SK-N-SH (cell line): ENCODE data around the gene COPE. TPM values are rescaled to one million over a fixed set of nuclear protein-coding genes. Genes with fewer than 3 reads are reported as not detected.

Source experiments
- CTCF ChIA-PET: fragments of 300-600, 350-600 bp; formaldehyde crosslinking; extraction: SDS; loops from one replicate; lab custom pipeline; 2021; lab: Yijun Ruan, JAX
- POLR2A ChIA-PET: fragments of 350-600 bp; sonication (Branson Sonifier 250); formaldehyde crosslinking; extraction: SDS; loops from one replicate; lab custom pipeline; 2020; ENCODE audit warnings: antibody characterized with exemption, inconsistent platforms; lab: Yijun Ruan, JAX
- DNase-seq: peaks from one replicate; pipeline ENCODE4 v3.0.0; 2012
- H2AFZ ChIP-seq: fragments of 200-600 bp; sonication (generic); 2 replicates; pipeline ENCODE4 v1.8.1; 2016; ENCODE audit warnings: antibody characterized with exemption, mild to moderate bottlenecking, low read depth
- H3F3A ChIP-seq: fragments of 200-600 bp; sonication (generic); replicated peaks from 2 replicates; pipeline ENCODE3; 2016; ENCODE audit warnings: antibody characterized with exemption, mild to moderate bottlenecking; ENCODE audit not compliant: insufficient read depth
- H3K27ac ChIP-seq, 2 experiments: fragments of 200-500 bp in 1 of 2; fragments of 200-600 bp in 1 of 2; sonication (Bioruptor generic) in 1 of 2; sonication (generic), shearing (Covaris generic) in 1 of 2; 2 replicates each; pipeline versions ENCODE4 v1.5.1 to v1.6.1; 2014 to 2016; ENCODE audit warnings: low read depth in 2 of 2, inconsistent platforms in 1 of 2, low read length in 1 of 2, mild to moderate bottlenecking in 1 of 2, mixed read lengths in 1 of 2
- H3K27me3 ChIP-seq: fragments of 200-600 bp; sonication (generic), shearing (Covaris generic); 2 replicates; pipeline ENCODE4 v1.6.1; 2016; ENCODE audit warnings: mixed run types; ENCODE audit not compliant: insufficient read depth
- H3K36me3 ChIP-seq, 2 experiments: fragments of 200-500 bp in 1 of 2; fragments of 200-600 bp in 1 of 2; sonication (Bioruptor generic) in 1 of 2; sonication (generic) in 1 of 2; replicated peaks in 1 of 2; 2 replicates each; pipeline versions ENCODE3 to v1.5.1; 2014 to 2016; ENCODE audit warnings: low read length in 1 of 2, mild to moderate bottlenecking in 1 of 2; ENCODE audit not compliant: insufficient read depth in 2 of 2, control insufficient read depth in 1 of 2
- H3K4me1 ChIP-seq, 2 experiments: fragments of 200-500 bp in 1 of 2; fragments of 200-600 bp in 1 of 2; sonication (Bioruptor generic) in 1 of 2; sonication (generic), shearing (Covaris generic) in 1 of 2; 2 replicates each; pipeline versions ENCODE4 v1.5.1 to v1.6.1; 2014 to 2016; ENCODE audit warnings: low read depth in 1 of 2, low read length in 1 of 2, mixed run types in 1 of 2; ENCODE audit not compliant: insufficient read depth in 2 of 2, control insufficient read depth in 1 of 2
- H3K4me2 ChIP-seq: fragments of 200-600 bp; sonication (generic), shearing (Covaris generic); 2 replicates; pipeline ENCODE4 v1.6.1; 2017; ENCODE audit warnings: mixed run types
- H3K4me3 ChIP-seq, 2 experiments: fragments of 200-500 bp in 1 of 2; fragments of 200-600 bp in 1 of 2; sonication (Bioruptor generic) in 1 of 2; sonication (generic), shearing (Covaris generic) in 1 of 2; 2 replicates each; pipeline versions ENCODE4 v1.5.1 to v1.8.1; 2014 to 2016; ENCODE audit warnings: low read depth in 2 of 2, inconsistent platforms in 1 of 2, low read length in 1 of 2, mild to moderate bottlenecking in 1 of 2, mixed read lengths in 1 of 2, moderate library complexity in 1 of 2
- H3K79me2 ChIP-seq: fragments of 200-600 bp; sonication (generic); 2 replicates; pipeline ENCODE4 v1.8.1; 2017; ENCODE audit warnings: mild to moderate bottlenecking; ENCODE audit not compliant: insufficient read depth
- H3K9ac ChIP-seq: fragments of 200-600 bp; sonication (generic); 2 replicates; pipeline ENCODE4 v1.6.1; 2017; ENCODE audit warnings: mixed run types
- H3K9me2 ChIP-seq: fragments of 200-600 bp; sonication (generic); 2 replicates; pipeline ENCODE4 v1.6.1; 2017; ENCODE audit warnings: mixed run types
- H3K9me3 ChIP-seq: fragments of 200-600 bp; sonication (generic); 2 replicates; pipeline ENCODE4 v1.6.1; 2017; ENCODE audit warnings: mixed run types, mild to moderate bottlenecking, moderate library complexity
- H4K20me1 ChIP-seq: fragments of 200-600 bp; sonication (generic); 2 replicates; pipeline ENCODE4 v1.6.1; 2017; ENCODE audit warnings: mild to moderate bottlenecking, mixed run types; ENCODE audit not compliant: insufficient read depth
- EZH2phosphoT487 ChIP-seq: fragments of 200-600 bp; sonication (generic); IDR thresholded peaks from 2 replicates; pipeline ENCODE4 v1.6.1; 2017; ENCODE audit warnings: low read depth, mixed run types, mild to moderate bottlenecking, antibody characterized with exemption, moderate library complexity, borderline replicate concordance
- GATA2 ChIP-seq: sonication (generic); formaldehyde crosslinking; IDR thresholded peaks from 2 replicates; pipeline ENCODE4 v1.5.0; 2020; ENCODE audit warnings: mild to moderate bottlenecking, missing genetic modification reagents
- JUND ChIP-seq: IDR thresholded peaks from 2 replicates; pipeline ENCODE4 v1.4.0; 2012
- MEF2A ChIP-seq: IDR thresholded peaks from 2 replicates; pipeline ENCODE4 v1.4.0; 2012; ENCODE audit warnings: low read depth, borderline replicate concordance
- NFIC ChIP-seq: IDR thresholded peaks from 2 replicates; pipeline ENCODE4 v1.4.0; 2012; ENCODE audit warnings: borderline replicate concordance
- SIN3A ChIP-seq: IDR thresholded peaks from 2 replicates; pipeline ENCODE4 v1.6.1; 2012; ENCODE audit warnings: low read depth, mild to moderate bottlenecking, low read length, moderate library complexity, borderline replicate concordance
- SMC3 ChIP-seq: IDR thresholded peaks from 2 replicates; pipeline ENCODE4 v1.6.1; 2012; ENCODE audit warnings: low read depth, low read length, improper control_type of control experiment
- TAF1 ChIP-seq: IDR thresholded peaks from 2 replicates; pipeline ENCODE4 v1.6.1; 2012; ENCODE audit warnings: low read depth, mild to moderate bottlenecking, low read length, moderate library complexity, borderline replicate concordance
- TCF12 ChIP-seq: IDR thresholded peaks from 2 replicates; pipeline ENCODE4 v1.4.0; 2012
- YY1 ChIP-seq: IDR thresholded peaks from 2 replicates; pipeline ENCODE4 v1.4.0; 2012; ENCODE audit warnings: low read depth, mild to moderate bottlenecking
- WGBS: methylation state at CpG from one replicate; pipeline ENCODE4 v1.1.6; 2017; ENCODE audit warnings: low lambda C conversion rate; 5-methylcytosine and 5-hydroxymethylcytosine counted together
- polyA plus RNA-seq, 3 experiments: library from polyadenylated mRNA; depleted of rRNA; stranded (reverse); fragments of >200 nt; gene quantifications; 2 replicates each; pipeline ENCODE4 v1.2.3, GENCODE V29; 2012
- TF ChIP-seq, protein P1 (sequence below): fragments of 200-600 bp; sonication (generic); IDR thresholded peaks from 2 replicates; pipeline ENCODE4 v1.6.1; 2017; ENCODE audit warnings: antibody characterized with exemption, mild to moderate bottlenecking, moderate library complexity
- TF ChIP-seq, protein P2 (sequence below): IDR thresholded peaks from 2 replicates; pipeline ENCODE4; 2012
- TF ChIP-seq, protein P3 (sequence below): IDR thresholded peaks from 2 replicates; pipeline ENCODE4 v1.4.0; 2012; ENCODE audit warnings: low read depth, borderline replicate concordance

The COPE gene
- polyA plus RNA-seq, 1 of the 3 experiments (the other 2 are of a cell fraction) = 450 TPM

DNA sequence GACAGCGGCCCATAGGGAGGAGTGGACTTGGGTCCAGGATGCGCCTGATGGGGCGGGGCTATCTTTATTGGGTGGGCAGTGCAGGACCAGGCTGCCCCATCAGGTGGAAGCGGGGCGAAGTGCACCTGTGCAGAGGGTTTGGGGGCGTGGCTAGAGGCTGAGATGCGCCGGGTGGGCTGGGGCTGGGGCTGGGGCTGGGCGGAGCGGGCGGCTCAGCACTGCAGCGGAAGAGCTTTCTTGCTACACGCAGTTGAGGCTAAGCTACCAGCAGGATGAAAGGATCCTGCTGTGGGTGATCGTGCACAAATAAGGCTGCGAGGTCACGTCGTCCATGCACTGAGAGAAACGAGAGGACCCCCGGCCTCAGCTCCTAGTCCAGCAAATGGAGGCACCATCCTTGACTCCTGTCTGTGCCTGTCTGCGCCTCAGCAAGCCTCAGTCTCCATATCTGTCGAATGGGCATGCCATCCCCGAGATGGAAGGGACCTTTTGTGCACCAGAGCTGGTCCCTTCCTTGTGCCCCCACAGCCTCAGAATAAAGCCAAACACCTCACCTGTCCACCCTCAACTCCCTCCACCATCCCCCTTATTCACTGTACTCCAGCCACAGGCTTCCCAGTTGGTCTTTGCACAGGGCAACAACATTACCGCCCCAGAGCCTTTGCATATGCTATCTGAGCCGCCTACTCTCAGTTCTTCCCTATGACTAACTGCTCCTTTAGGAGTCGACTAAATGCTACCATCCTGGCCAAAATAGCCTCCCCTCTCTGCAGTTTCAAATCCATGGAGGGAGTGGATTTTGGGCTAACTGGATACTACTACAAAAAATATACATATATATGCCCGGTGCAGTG is 42.8 kb upstream of the COPE start:
- Histone ChIP-seq H3K9me3 (no peaks in the 10 kb centered on the region), H3K79me2 (no peaks in the 10 kb centered on the region), H3K27ac (no peak overlapping the region), H2AFZ (no peak overlapping the region), H3K4me1 (no peaks in the 10 kb centered on the region), H3K9me2 (no peaks in the 10 kb centered on the region), H3K9ac (no peak overlapping the region), H3K4me3 (no peak overlapping the region), H4K20me1 (no peaks in the 10 kb centered on the region), H3K27me3 (no peaks in the 10 kb centered on the region), H3K36me3 (no peaks in the 10 kb centered on the region), H3F3A (peaks cover 5% of the 10 kb centered on the region), H3K4me2 (no peak overlapping the region)
- WGBS = 37% methylated on average over 16 of the region's 26 CpGs
- TF ChIP-seq JUND (no peak), SIN3A (no peak), SMC3 (no peak), MEF2A (no peak), TAF1 (no peak), GATA2 (CRISPR knock-in tag) (no peak), YY1 (no peak), EZH2phosphoT487 (no peak), TCF12 (no peak), NFIC (no peak)
- TF ChIP-seq, protein P1, sequence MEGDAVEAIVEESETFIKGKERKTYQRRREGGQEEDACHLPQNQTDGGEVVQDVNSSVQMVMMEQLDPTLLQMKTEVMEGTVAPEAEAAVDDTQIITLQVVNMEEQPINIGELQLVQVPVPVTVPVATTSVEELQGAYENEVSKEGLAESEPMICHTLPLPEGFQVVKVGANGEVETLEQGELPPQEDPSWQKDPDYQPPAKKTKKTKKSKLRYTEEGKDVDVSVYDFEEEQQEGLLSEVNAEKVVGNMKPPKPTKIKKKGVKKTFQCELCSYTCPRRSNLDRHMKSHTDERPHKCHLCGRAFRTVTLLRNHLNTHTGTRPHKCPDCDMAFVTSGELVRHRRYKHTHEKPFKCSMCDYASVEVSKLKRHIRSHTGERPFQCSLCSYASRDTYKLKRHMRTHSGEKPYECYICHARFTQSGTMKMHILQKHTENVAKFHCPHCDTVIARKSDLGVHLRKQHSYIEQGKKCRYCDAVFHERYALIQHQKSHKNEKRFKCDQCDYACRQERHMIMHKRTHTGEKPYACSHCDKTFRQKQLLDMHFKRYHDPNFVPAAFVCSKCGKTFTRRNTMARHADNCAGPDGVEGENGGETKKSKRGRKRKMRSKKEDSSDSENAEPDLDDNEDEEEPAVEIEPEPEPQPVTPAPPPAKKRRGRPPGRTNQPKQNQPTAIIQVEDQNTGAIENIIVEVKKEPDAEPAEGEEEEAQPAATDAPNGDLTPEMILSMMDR = no peak
- TF ChIP-seq, protein P2, sequence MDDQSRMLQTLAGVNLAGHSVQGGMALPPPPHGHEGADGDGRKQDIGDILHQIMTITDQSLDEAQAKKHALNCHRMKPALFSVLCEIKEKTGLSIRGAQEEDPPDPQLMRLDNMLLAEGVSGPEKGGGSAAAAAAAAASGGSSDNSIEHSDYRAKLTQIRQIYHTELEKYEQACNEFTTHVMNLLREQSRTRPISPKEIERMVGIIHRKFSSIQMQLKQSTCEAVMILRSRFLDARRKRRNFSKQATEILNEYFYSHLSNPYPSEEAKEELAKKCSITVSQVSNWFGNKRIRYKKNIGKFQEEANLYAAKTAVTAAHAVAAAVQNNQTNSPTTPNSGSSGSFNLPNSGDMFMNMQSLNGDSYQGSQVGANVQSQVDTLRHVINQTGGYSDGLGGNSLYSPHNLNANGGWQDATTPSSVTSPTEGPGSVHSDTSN = no peak
- TF ChIP-seq, protein P3, sequence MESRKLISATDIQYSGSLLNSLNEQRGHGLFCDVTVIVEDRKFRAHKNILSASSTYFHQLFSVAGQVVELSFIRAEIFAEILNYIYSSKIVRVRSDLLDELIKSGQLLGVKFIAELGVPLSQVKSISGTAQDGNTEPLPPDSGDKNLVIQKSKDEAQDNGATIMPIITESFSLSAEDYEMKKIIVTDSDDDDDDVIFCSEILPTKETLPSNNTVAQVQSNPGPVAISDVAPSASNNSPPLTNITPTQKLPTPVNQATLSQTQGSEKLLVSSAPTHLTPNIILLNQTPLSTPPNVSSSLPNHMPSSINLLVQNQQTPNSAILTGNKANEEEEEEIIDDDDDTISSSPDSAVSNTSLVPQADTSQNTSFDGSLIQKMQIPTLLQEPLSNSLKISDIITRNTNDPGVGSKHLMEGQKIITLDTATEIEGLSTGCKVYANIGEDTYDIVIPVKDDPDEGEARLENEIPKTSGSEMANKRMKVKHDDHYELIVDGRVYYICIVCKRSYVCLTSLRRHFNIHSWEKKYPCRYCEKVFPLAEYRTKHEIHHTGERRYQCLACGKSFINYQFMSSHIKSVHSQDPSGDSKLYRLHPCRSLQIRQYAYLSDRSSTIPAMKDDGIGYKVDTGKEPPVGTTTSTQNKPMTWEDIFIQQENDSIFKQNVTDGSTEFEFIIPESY = no peak
- DNase-seq = peak; percentile 50
- ChIA-PET POLR2A (no interaction called here), CTCF (no interaction called here)
